AG09319 (cell line): ENCODE measurements around the gene JSRP1.

Experiments used
- DNase-seq: peaks from one replicate; pipeline ENCODE4 v3.0.0-alpha.2; 2010; ENCODE audit warnings: low read depth; ENCODE audit errors: extremely low read depth
- CTCF ChIP-seq: IDR thresholded peaks from 2 replicates; pipeline ENCODE4 v1.5.1; 2011; ENCODE audit warnings: low read depth, mild to moderate bottlenecking, inconsistent platforms, low read length, moderate library complexity

JSRP1 gene

GRCh38 chr19:2236064-2236313, 20.2 kb downstream of the JSRP1 start:
- no peak for DNase-seq
- no peak for TF ChIP-seq CTCF

- no peak for DNase-seq
- no peak for TF ChIP-seq CTCF
These were observed 20.7 kb downstream of the JSRP1 start for GRCh38 chr19:2235381-2236063.

- no peak for DNase-seq
- no peak for TF ChIP-seq CTCF
These were observed 21.2 kb downstream of the JSRP1 start for GRCh38 chr19:2234996-2235380.

GRCh38 chr19:2233601-2234280, 22.5 kb downstream of the JSRP1 start:
- DNase-seq, result no peak
- no peak for TF ChIP-seq CTCF

GRCh38 chr19:2232286-2233151, 23.7 kb downstream of the JSRP1 start:
- DNase-seq, result no peak
- TF ChIP-seq CTCF, result no peak

- DNase-seq, result no peak
- TF ChIP-seq CTCF, result no peak
These were observed 24.5 kb downstream of the JSRP1 start for GRCh38 chr19:2231621-2232221.
